NCI-H748 treated with DMSO at 0.1 percent for 48 hours (cell line): Measurements from ENCODE around the gene PADI2.
"Not testable (repeated sequence)": the region's sequence is repeated elsewhere in the genome, so short reads cannot be mapped to it uniquely, and the experiment has no call there.

ENCODE experiments used
- DNase-seq: peaks from one replicate; lab custom pipeline; 2025; lab: John Stamatoyannopoulos, UW

The PADI2 gene

GRCh38 chr1:17081439-17081838 is 37.8 kb downstream of the PADI2 start:
- no peak for DNase-seq

- no peak for DNase-seq
These were observed 38.4 kb downstream of the PADI2 start for GRCh38 chr1:17080880-17081279.

GRCh38 chr1:17080085-17080759 is 39.0 kb downstream of the PADI2 start:
- no peak for DNase-seq

GRCh38 chr1:17078991-17079868 is 40.0 kb downstream of the PADI2 start:
- no peak for DNase-seq

- DNase-seq = no peak
These were observed 43.6 kb downstream of the PADI2 start for GRCh38 chr1:17075470-17076255.

- no peak for DNase-seq
These were observed 47.5 kb downstream of the PADI2 start for GRCh38 chr1:17071794-17072193.

GRCh38 chr1:17070163-17070525 is 49.1 kb downstream of the PADI2 start:
- DNase-seq = no peak

- DNase-seq = no peak
These were observed 49.6 kb downstream of the PADI2 start for GRCh38 chr1:17069452-17070162.

- DNase-seq = no peak
These were observed 50.5 kb downstream of the PADI2 start for GRCh38 chr1:17068789-17069188.

GRCh38 chr1:17067465-17068240 is 51.6 kb downstream of the PADI2 start:
- DNase-seq = no peak

GRCh38 chr1:17067069-17067426 is 52.2 kb downstream of the PADI2 start:
- no peak for DNase-seq

GRCh38 chr1:17066361-17067068 is 52.7 kb downstream of the PADI2 start:
- no peak for DNase-seq

GRCh38 chr1:17065666-17066065 is 53.6 kb downstream of the PADI2 start:
- DNase-seq = no peak

GRCh38 chr1:17062751-17063150 is 56.5 kb downstream of the PADI2 start:
- DNase-seq = not testable (repeated sequence)

- no peak for DNase-seq
These were observed 57.4 kb downstream of the PADI2 start for GRCh38 chr1:17061892-17062291.

GRCh38 chr1:17061486-17061885 is 57.8 kb downstream of the PADI2 start:
- DNase-seq = no peak

GRCh38 chr1:17060306-17060749 is 58.9 kb downstream of the PADI2 start:
- no peak for DNase-seq

- peak; percentile 17 for DNase-seq
These were observed 59.6 kb downstream of the PADI2 start for GRCh38 chr1:17059391-17060305.

- DNase-seq = no peak
These were observed 62.7 kb downstream of the PADI2 start for GRCh38 chr1:17056551-17056950.
